Measurements from ENCODE around the gene ITGB7.

GRCh38 chr12:53151039-53151438, 56.0 kb downstream of the ITGB7 start:
- TF ChIP-seq CTCF (IDR thresholded peaks at IDR 0.05), result no peak
- no peak for TF ChIP-seq POLR2A (IDR thresholded peaks at IDR 0.05)
